ENCODE measurements around the gene TRIM46.
"Not testable (repeated sequence)": the region's sequence is repeated elsewhere in the genome, so short reads cannot be mapped to it uniquely, and the experiment has no call there.

Gene TRIM46

DNA sequence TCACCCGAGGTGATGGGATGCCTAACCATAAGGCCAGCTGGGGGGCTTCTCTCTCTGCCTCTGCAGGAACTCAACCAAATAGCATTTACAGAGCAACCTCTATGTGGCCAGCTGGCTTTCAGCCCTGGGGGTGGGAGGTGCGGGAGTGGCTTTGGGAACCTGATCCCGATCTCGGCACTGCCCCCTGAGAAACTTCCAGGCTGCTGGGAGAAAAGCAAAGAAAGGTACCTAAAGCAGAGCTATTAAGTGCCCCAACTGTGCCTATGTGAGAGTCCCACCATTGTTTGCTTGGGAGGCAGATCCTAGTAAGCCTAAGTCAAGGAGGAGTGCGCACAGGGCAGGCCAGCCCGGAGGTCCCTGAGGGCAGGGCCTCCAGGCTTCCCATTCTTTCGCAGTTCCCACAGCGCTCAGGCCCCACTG is 7.6 kb upstream of the TRIM46 start:
- Histone ChIP-seq H3K36me3 (peaks cover 12% of the 10 kb centered on the region), H3K4me1 (ENCODE audit: control insufficient read depth in 1 of 2, insufficient read depth in 1 of 2, low read depth in 1 of 2, low read length in 1 of 2) (peaks cover 13 to 18% of the 10 kb centered on the region in 2 experiments), H3K27ac (no peak overlapping the region), H3K4me3 (ENCODE audit: low read depth in 1 of 2, low read length in 1 of 2) (no peak overlapping the region), H3K9me3 (no peaks in the 10 kb centered on the region), H3K27me3 (peaks cover 21% of the 10 kb centered on the region)
- TF ChIP-seq, protein P1, sequence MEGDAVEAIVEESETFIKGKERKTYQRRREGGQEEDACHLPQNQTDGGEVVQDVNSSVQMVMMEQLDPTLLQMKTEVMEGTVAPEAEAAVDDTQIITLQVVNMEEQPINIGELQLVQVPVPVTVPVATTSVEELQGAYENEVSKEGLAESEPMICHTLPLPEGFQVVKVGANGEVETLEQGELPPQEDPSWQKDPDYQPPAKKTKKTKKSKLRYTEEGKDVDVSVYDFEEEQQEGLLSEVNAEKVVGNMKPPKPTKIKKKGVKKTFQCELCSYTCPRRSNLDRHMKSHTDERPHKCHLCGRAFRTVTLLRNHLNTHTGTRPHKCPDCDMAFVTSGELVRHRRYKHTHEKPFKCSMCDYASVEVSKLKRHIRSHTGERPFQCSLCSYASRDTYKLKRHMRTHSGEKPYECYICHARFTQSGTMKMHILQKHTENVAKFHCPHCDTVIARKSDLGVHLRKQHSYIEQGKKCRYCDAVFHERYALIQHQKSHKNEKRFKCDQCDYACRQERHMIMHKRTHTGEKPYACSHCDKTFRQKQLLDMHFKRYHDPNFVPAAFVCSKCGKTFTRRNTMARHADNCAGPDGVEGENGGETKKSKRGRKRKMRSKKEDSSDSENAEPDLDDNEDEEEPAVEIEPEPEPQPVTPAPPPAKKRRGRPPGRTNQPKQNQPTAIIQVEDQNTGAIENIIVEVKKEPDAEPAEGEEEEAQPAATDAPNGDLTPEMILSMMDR (IDR thresholded peaks at IDR 0.05), result no peak

DNA sequence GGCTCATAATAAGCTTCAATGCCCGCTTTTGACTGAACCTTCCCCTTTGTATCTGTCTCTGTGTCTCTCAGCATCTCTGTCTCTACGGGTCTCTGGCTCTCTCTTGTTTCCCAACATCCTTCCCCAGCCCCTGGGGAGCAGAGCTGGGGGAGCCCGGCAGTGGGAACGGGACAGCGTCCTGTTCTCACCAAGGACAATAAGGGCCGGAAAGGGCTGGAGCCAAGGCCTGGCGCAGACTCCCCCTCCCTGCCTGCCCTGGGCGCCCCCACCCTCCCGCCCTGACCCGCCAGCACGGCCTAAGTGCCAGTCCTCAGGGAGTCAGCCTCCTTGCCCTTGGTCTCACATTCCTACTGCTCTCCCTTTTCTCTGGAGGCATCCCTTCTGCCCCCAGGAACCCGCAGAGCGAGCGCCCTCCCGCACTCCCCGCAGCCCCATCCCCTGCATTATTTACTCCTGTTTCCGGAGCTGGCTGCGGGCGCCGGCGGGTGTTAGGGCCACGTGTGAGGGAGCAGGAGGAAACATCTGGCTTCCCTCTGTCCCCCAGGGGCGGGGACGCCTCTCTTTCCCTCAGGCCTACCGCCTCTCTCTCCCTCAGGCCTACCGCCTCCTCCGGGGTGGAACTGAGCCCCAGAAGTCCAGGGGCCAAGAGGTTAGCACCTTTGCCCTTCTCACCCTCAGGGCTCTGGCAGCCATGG is 7.0 kb upstream of the TRIM46 start:
- H3K27me3 ChIP-seq, result peaks cover 21% of the 10 kb centered on the region
- peaks cover 13 to 18% of the 10 kb centered on the region in 2 experiments for H3K4me1 ChIP-seq (ENCODE audit: control insufficient read depth in 1 of 2, insufficient read depth in 1 of 2, low read depth in 1 of 2, low read length in 1 of 2)
- H3K27ac ChIP-seq, result no peak overlapping the region
- H3K36me3 ChIP-seq, result peaks cover 12% of the 10 kb centered on the region
- no peaks in the 10 kb centered on the region for H3K9me3 ChIP-seq
- TF ChIP-seq, protein P1 (IDR thresholded peaks at IDR 0.05), result no peak
- peak overlapping the region in 1 of 2 experiments; percentile 0 for H3K4me3 ChIP-seq (ENCODE audit: low read depth in 1 of 2, low read length in 1 of 2)

DNA sequence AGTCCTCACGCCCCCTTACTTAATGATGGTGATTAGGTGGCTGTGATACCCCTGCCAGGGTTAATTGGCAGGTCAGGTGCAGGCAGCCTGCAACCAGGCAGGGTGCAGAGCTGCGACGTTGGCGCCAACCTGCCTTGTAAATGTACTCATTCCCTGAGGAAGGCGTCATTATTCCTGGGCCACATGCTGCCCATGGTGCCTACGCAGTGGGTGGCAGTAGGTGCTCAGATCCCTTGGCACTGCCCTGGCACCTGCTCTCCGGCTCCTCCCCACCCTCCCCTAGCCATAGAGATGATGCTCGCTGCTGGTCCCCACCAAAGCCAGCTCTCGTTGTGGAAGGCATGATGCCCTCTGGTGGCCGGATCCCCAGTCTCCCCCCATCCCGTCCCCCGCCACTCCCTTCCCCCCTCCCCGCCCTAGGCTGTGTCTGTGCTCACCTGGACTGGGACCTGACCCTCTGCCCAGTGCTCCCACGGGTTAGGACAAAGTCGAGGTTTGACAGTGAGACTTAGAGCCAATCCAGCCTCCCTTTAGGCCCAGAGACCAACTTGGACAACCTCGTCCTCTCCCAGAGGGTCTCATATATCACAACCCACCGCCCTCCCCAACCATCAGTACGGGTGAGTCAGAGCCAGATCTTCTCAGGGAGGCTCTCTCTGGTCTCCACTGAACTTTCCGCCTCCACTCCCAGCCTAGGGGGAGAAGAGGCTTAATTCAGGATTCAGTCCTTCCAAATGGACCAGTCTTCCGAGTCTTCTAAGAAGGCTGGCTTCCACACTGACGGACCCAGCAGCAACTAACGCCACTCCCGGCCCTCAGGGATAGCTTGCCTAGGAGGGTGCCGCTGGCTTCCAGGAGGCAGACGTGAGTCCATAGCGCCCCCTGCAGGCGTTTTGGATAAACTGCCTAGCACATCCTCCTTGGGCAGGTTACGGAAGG is 6.2 kb upstream of the TRIM46 start:
- TF ChIP-seq, protein P1 (IDR thresholded peaks at IDR 0.05), result peak; percentile 87
- H3K36me3 ChIP-seq, result peaks cover 12% of the 10 kb centered on the region
- peaks cover 21% of the 10 kb centered on the region for H3K27me3 ChIP-seq
- H3K4me1 ChIP-seq (ENCODE audit: control insufficient read depth in 1 of 2, insufficient read depth in 1 of 2, low read depth in 1 of 2, low read length in 1 of 2), result peaks cover 17 to 23% of the 10 kb centered on the region in 2 experiments
- H3K9me3 ChIP-seq, result no peaks in the 10 kb centered on the region
- H3K4me3 ChIP-seq (ENCODE audit: low read depth in 1 of 2, low read length in 1 of 2), result peak overlapping the region in 1 of 2 experiments; percentile 0
- H3K27ac ChIP-seq, result no peak overlapping the region

DNA sequence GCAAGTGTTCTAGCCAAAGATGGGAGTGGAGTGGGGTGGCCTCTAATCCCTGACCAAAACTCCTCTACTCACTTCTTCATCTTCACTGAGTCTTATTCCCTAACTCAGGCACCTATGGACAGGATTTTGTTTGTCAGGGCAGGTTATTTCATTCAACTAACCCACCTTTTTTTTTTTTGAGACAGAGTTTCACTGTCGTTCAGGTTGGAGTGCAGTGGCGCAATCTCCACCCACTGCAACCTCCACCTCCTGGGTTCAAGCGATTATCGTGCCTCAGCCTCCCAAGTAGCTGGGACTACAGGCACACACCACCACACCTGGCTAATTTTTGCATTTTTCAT is 5.6 kb upstream of the TRIM46 start:
- H3K9me3 ChIP-seq; H3K4me3 ChIP-seq (ENCODE audit: low read depth in 1 of 2, low read length in 1 of 2); H3K27ac ChIP-seq: not testable (repeated sequence)
- H3K36me3 ChIP-seq, result peaks cover 12% of the 10 kb centered on the region
- H3K4me1 ChIP-seq (ENCODE audit: control insufficient read depth in 1 of 2, insufficient read depth in 1 of 2, low read depth in 1 of 2, low read length in 1 of 2), result peaks cover 20 to 28% of the 10 kb centered on the region in 2 experiments
- H3K27me3 ChIP-seq, result peaks cover 21% of the 10 kb centered on the region

DNA sequence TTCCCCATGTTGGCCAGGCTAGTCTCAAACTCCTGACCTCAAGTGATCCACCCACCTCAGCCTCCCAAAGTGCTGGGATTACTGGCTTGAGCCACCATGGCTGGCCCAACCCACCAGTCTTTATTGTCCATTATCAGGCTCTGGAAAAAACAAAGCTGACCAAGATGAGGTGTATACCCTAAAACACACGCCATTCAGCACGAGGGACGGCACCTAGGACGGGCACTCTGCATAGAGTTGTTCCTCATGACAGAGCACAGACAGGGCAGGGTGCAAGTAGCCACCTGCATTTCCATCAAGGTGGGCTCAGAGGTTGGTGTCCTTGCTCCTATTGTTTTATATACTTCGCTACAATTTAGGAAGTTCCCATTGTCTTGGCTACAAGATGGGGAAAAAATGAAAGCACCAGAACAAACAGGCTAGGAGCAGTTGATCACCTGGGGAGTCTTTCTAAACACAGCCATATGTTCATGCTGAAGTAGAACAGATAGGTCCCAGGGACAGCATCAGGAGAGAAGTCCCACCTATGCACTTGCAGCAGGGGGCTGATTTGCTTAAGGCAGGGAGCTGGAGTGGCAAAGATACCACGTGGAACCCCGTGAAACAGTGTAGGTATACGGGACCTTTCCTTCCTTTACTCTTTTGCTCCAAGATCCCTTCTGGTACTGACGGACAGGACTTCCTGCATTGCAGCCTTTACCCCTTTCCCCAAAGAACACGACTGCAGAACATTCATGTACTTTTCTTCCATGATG is 5.0 kb upstream of the TRIM46 start:
- Histone ChIP-seq H3K4me1 (ENCODE audit: control insufficient read depth in 1 of 2, insufficient read depth in 1 of 2, low read depth in 1 of 2, low read length in 1 of 2) (peaks cover 25 to 32% of the 10 kb centered on the region in 2 experiments), H3K9me3 (no peaks in the 10 kb centered on the region)

More for the DNA sequence above, 5.0 kb upstream of the TRIM46 start:
- H3K4me3 ChIP-seq (ENCODE audit: low read depth in 1 of 2, low read length in 1 of 2), result no peak overlapping the region
- TF ChIP-seq, protein P1 (IDR thresholded peaks at IDR 0.05), result no peak
- no peak overlapping the region for H3K27ac ChIP-seq
- peaks cover 21% of the 10 kb centered on the region for H3K27me3 ChIP-seq
- H3K36me3 ChIP-seq, result peaks cover 12% of the 10 kb centered on the region

All from neutrophil (primary cell).